ENCODE results near the gene PRKAG3.

The PRKAG3 gene

DNA sequence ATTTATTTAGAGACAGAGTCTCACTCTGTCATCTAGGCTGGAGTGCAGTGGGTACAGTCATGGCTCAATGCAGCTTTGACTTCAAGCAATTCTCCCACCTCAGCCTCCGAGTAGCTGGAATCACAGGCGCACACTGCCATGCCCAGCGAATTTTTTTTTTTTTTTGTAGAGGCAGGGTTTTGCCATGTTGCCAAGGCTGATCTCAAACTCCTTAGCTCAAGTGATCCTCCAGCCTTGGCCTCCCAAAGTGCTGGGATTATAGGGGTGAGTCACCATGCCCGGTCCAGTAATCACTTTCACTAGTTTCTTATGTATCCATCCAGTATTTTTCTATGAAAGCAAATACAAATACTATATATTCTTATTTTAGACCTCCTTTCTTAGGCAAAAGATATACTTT is 24.0 kb downstream of the PRKAG3 start:
- H3K4me1 ChIP-seq (ENCODE audit: control insufficient read depth in 5 of 5, insufficient read depth in 5 of 5, low read length in 5 of 5), result peaks cover 2 to 14% (median 10%) of the 10 kb centered on the region in 5 donors
- H3K36me3 ChIP-seq (ENCODE audit: control insufficient read depth in 5 of 5, insufficient read depth in 5 of 5, low read length in 5 of 5), result peaks cover 0 to 7% (median 5%) of the 10 kb centered on the region in 5 donors
- H3K27ac ChIP-seq (ENCODE audit: low read depth, low read length), result no peak overlapping the region
- peaks cover 0 to 10% (median 0%) of the 10 kb centered on the region in 5 donors for H3K9me3 ChIP-seq (ENCODE audit: control insufficient read depth in 5 of 5, low read length in 5 of 5)
- no peak overlapping the region for H3K4me3 ChIP-seq (ENCODE audit: low read depth in 1 of 5, low read length in 5 of 5)
- no peaks in the 10 kb centered on the region for H3K27me3 ChIP-seq (ENCODE audit: control insufficient read depth in 5 of 5, insufficient read depth in 4 of 5, low read length in 5 of 5)
- H3K9ac ChIP-seq (ENCODE audit: low read length in 5 of 5), result no peak overlapping the region

DNA sequence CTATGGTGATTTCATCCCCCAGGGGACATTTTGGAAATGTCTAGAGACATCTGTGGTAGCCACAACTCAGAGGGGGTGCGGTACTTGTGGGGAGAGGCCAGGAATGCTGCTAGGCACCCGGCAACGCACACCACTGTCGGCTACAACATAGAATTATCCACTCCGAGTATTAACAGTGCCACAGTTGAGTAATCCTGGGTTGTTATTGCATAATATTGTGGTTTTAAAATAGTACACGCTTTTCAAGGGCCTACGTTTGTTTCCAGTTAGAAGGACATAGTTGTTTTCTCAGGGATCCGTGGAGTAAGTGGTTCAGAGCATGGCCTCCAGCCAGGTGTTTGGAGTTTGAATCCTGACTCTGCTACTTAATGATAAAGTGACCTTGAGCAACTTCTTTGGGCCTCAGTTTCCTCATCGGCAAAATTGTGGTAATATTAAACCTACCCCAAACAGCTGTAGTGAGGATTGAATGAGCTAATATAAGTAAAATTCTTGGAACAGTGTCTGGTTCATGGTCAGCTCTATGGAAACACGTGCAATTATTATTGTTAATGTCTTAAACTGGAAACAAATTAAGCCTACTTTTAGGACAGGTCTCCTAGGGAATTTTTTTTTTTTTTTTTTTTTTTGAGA is 25.1 kb downstream of the PRKAG3 start:
- Histone ChIP-seq H3K27ac (ENCODE audit: low read depth, low read length) (peak overlapping the region; percentile 38), H3K27me3 (ENCODE audit: control insufficient read depth in 5 of 5, insufficient read depth in 4 of 5, low read length in 5 of 5) (no peaks in the 10 kb centered on the region), H3K9me3 (ENCODE audit: control insufficient read depth in 5 of 5, low read length in 5 of 5) (peaks cover 0 to 10% (median 0%) of the 10 kb centered on the region in 5 donors), H3K36me3 (ENCODE audit: control insufficient read depth in 5 of 5, insufficient read depth in 5 of 5, low read length in 5 of 5) (no peaks in the 10 kb centered on the region), H3K4me3 (ENCODE audit: low read depth in 1 of 5, low read length in 5 of 5) (peak overlapping the region in 2 of 5 donors; percentile 16 to 22), H3K9ac (ENCODE audit: low read length in 5 of 5) (no peak overlapping the region), H3K4me1 (ENCODE audit: control insufficient read depth in 5 of 5, insufficient read depth in 5 of 5, low read length in 5 of 5) (peaks cover 2 to 14% (median 10%) of the 10 kb centered on the region in 5 donors)

DNA sequence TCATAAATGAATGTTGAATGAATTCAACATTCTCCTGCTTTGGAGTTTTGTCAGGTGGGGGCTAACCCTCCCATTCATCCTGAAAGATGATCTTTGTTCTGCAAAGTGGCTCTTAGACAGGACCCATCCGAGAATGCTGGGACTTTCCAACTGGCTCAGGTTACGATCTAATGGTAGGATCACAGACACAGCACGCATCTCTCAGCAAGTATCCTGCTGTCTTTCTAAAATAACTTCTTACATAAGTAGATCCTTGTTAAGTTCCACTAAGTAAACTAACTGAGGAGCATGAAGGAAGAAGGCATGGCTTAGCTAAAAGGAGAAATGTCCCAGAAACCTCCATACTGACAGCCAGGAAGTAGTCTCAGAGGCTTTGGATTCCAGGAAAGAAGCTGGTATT is 26.0 kb downstream of the PRKAG3 start:
- peak overlapping the region; percentile 38 for H3K27ac ChIP-seq (ENCODE audit: low read depth, low read length)
- peak overlapping the region in 1 of 5 donors; percentile 16 for H3K4me3 ChIP-seq (ENCODE audit: low read depth in 1 of 5, low read length in 5 of 5)
- H3K27me3 ChIP-seq (ENCODE audit: control insufficient read depth in 5 of 5, insufficient read depth in 4 of 5, low read length in 5 of 5), result no peaks in the 10 kb centered on the region
- H3K9me3 ChIP-seq (ENCODE audit: control insufficient read depth in 5 of 5, low read length in 5 of 5), result peaks cover 0 to 10% (median 0%) of the 10 kb centered on the region in 5 donors
- no peaks in the 10 kb centered on the region for H3K36me3 ChIP-seq (ENCODE audit: control insufficient read depth in 5 of 5, insufficient read depth in 5 of 5, low read length in 5 of 5)
- no peak overlapping the region for H3K9ac ChIP-seq (ENCODE audit: low read length in 5 of 5)
- peaks cover 2 to 14% (median 10%) of the 10 kb centered on the region in 5 donors for H3K4me1 ChIP-seq (ENCODE audit: control insufficient read depth in 5 of 5, insufficient read depth in 5 of 5, low read length in 5 of 5)

DNA sequence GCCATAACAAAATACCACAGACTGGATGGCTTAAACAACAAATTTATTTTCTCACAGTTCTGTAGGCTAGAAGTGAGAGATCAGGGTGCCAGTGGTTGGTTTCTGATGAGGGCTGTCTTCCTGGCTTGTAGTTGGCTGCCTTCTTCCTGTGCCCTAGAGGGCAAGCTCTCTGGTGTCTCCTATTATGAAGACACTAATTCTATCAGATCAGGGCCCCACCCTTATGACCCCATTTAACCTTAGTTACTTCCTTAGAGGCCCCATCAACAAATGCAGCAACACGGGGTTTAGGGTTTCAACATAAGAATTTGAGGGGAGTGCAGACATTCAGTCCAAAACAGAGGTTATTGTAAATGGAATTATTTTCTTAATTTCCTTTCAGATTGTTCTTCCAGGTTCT is 26.8 kb downstream of the PRKAG3 start:
- no peak overlapping the region for H3K27ac ChIP-seq (ENCODE audit: low read depth, low read length)
- H3K9ac ChIP-seq (ENCODE audit: low read length in 5 of 5), result no peak overlapping the region
- no peaks in the 10 kb centered on the region for H3K36me3 ChIP-seq (ENCODE audit: control insufficient read depth in 5 of 5, insufficient read depth in 5 of 5, low read length in 5 of 5)

DNA sequence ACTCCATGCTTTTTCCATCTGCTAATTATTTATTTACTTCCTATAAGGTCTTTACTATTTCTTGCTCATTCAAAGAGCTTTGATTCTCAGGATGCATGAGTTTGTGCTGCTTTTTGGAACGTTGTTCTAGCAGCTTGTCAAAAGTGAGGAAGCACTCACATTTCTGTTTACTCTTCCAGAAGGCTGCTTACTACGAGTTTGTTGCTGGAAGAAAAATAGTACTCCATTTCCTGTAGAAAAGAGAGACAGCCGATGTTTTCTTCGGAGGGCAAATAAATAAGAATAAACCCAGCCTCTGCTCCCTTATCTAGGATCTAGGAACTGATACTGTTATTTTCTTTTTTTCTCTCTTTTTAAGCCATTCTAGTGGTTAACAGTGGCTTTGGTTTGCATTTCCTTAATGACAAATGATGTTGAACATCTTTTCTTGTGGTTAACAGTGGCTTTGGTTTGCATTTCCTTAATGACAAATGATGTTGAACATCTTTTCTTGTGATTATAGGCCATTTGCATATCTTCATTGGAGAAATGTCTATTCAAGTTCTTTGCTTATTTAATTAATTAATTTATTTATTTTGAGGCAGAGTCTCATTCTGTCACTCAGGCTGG is 29.1 kb downstream of the PRKAG3 start:
- Histone ChIP-seq H3K4me3 (ENCODE audit: low read depth in 1 of 5, low read length in 5 of 5) (no peak overlapping the region), H3K9me3 (ENCODE audit: control insufficient read depth in 5 of 5, low read length in 5 of 5) (peaks cover 0 to 10% (median 0%) of the 10 kb centered on the region in 5 donors), H3K27me3 (ENCODE audit: control insufficient read depth in 5 of 5, insufficient read depth in 4 of 5, low read length in 5 of 5) (no peaks in the 10 kb centered on the region), H3K36me3 (ENCODE audit: control insufficient read depth in 5 of 5, insufficient read depth in 5 of 5, low read length in 5 of 5) (no peaks in the 10 kb centered on the region), H3K4me1 (ENCODE audit: control insufficient read depth in 5 of 5, insufficient read depth in 5 of 5, low read length in 5 of 5) (peaks cover 2 to 14% (median 10%) of the 10 kb centered on the region in 5 donors), H3K9ac (ENCODE audit: low read length in 5 of 5) (no peak overlapping the region), H3K27ac (ENCODE audit: low read depth, low read length) (no peak overlapping the region)

More for the DNA sequence above, 26.8 kb downstream of the PRKAG3 start:
- Histone ChIP-seq H3K9me3 (ENCODE audit: control insufficient read depth in 5 of 5, low read length in 5 of 5) (peaks cover 0 to 10% (median 0%) of the 10 kb centered on the region in 5 donors), H3K4me3 (ENCODE audit: low read depth in 1 of 5, low read length in 5 of 5) (no peak overlapping the region), H3K27me3 (ENCODE audit: control insufficient read depth in 5 of 5, insufficient read depth in 4 of 5, low read length in 5 of 5) (no peaks in the 10 kb centered on the region), H3K4me1 (ENCODE audit: control insufficient read depth in 5 of 5, insufficient read depth in 5 of 5, low read length in 5 of 5) (peaks cover 2 to 14% (median 10%) of the 10 kb centered on the region in 5 donors)

DNA sequence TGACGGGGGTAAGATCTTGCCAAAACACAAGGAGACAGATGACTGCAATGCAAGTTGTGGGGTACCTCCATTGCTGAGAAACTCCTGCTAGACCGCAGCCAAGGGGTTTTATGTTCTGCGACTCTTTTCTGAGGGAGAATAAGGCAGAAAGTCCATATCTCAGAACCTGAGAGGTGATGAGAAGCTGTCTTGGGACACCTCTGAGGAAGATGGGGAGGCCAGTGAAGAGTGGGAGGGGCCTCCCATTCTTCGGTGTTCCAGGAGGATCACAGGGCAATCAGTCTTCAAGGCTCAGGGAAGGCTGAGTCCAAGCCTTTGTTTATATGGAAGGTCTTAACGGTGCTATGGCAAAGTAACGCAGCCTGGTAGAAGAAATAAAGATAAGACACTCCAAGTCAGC is 31.6 kb downstream of the PRKAG3 start:
- H3K36me3 ChIP-seq (ENCODE audit: control insufficient read depth in 5 of 5, insufficient read depth in 5 of 5, low read length in 5 of 5), result no peaks in the 10 kb centered on the region
- no peak overlapping the region for H3K9ac ChIP-seq (ENCODE audit: low read length in 5 of 5)
- H3K4me3 ChIP-seq (ENCODE audit: low read depth in 1 of 5, low read length in 5 of 5), result no peak overlapping the region
- H3K4me1 ChIP-seq (ENCODE audit: control insufficient read depth in 5 of 5, insufficient read depth in 5 of 5, low read length in 5 of 5), result no peaks in the 10 kb centered on the region
- peaks cover 0 to 10% (median 0%) of the 10 kb centered on the region in 5 donors for H3K9me3 ChIP-seq (ENCODE audit: control insufficient read depth in 5 of 5, low read length in 5 of 5)
- no peak overlapping the region for H3K27ac ChIP-seq (ENCODE audit: low read depth, low read length)
- no peaks in the 10 kb centered on the region for H3K27me3 ChIP-seq (ENCODE audit: control insufficient read depth in 5 of 5, insufficient read depth in 4 of 5, low read length in 5 of 5)

DNA sequence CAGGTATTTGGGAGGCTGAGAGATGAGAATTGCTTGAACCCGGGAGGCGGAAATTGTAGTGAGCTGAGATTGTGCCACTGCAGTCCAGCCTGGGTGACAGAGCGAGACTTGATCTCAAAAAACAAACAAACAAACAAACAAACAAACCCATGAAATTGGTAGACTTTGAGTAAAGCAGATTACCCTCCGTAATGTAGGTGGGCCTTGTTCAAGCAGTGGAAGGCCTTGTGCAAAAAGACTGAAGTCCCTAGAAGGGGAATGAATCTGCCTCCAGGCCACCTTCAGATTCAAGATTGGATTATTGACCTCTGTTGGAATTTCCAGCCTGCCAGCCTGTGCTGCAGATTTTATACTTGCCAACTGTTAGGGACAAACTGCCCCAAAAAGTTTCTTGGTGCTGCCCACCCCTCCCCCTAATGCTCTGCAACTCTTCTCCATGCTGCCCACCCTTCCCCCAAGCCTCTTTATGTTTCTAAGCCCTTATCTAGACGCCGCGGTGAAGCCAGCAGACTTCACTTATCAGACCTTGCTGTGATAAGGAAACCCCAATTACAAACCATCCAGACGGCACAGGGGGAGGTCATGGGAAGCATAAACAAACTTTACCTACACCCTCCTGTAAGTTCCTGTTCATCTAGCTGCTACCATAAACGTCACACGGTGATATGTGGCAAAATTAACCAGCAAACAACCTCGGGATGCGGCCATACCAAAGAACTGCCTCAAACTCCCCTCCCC is 32.7 kb downstream of the PRKAG3 start:
- no peak overlapping the region for H3K4me3 ChIP-seq (ENCODE audit: low read depth in 1 of 5, low read length in 5 of 5)
- H3K27me3 ChIP-seq (ENCODE audit: control insufficient read depth in 5 of 5, insufficient read depth in 4 of 5, low read length in 5 of 5), result no peaks in the 10 kb centered on the region
- H3K9ac ChIP-seq (ENCODE audit: low read length in 5 of 5), result no peak overlapping the region
- H3K4me1 ChIP-seq (ENCODE audit: control insufficient read depth in 5 of 5, insufficient read depth in 5 of 5, low read length in 5 of 5), result no peaks in the 10 kb centered on the region
- no peaks in the 10 kb centered on the region for H3K9me3 ChIP-seq (ENCODE audit: control insufficient read depth in 5 of 5, low read length in 5 of 5)
- H3K27ac ChIP-seq (ENCODE audit: low read depth, low read length), result no peak overlapping the region
- H3K36me3 ChIP-seq (ENCODE audit: control insufficient read depth in 5 of 5, insufficient read depth in 5 of 5, low read length in 5 of 5), result no peaks in the 10 kb centered on the region

DNA sequence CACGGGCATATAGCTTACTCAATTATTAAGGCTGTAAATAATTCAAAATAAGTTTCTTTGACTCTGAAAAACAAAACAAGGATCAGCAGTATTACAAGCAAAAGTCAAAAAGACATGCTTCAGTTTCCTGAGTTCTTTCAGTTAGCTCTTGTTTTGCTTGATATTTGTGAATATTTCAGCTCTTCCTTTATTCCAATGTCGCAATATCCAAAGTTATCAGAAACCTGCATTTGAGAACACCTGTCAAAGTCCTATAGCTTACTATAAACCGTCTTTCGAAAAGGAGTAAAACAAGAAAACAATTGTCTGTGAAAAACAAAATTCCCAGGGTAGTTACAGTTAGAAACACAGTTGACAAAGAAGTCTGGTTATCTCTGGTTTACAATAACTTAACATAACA is 34.9 kb downstream of the PRKAG3 start:
- Histone ChIP-seq H3K36me3 (ENCODE audit: control insufficient read depth in 5 of 5, insufficient read depth in 5 of 5, low read length in 5 of 5) (no peaks in the 10 kb centered on the region), H3K27me3 (ENCODE audit: control insufficient read depth in 5 of 5, insufficient read depth in 4 of 5, low read length in 5 of 5) (no peaks in the 10 kb centered on the region), H3K9me3 (ENCODE audit: control insufficient read depth in 5 of 5, low read length in 5 of 5) (no peaks in the 10 kb centered on the region), H3K4me3 (ENCODE audit: low read depth in 1 of 5, low read length in 5 of 5) (no peak overlapping the region), H3K9ac (ENCODE audit: low read length in 5 of 5) (no peak overlapping the region), H3K27ac (ENCODE audit: low read depth, low read length) (no peak overlapping the region), H3K4me1 (ENCODE audit: control insufficient read depth in 5 of 5, insufficient read depth in 5 of 5, low read length in 5 of 5) (no peaks in the 10 kb centered on the region)

DNA sequence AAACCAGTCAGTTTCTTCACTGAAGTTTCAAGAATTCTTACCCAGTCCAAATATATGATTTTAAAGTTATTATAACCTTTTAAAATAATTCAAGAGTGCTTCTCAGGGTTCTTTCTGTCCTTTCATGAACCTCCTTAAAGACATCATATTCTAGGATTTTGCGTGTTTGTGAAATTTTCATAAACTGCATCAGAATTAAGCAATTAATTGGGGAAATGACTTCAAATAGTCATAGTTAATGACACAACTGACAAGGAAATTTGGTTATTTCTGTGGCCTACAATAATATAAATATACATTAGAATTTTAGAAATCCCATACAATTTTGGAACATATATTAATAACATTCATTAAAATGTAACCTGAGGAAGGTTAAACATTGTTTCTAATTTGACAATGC is 39.2 kb downstream of the PRKAG3 start:
- no peak overlapping the region for H3K9ac ChIP-seq (ENCODE audit: low read length in 5 of 5)
- no peaks in the 10 kb centered on the region for H3K4me1 ChIP-seq (ENCODE audit: control insufficient read depth in 5 of 5, insufficient read depth in 5 of 5, low read length in 5 of 5)
- no peaks in the 10 kb centered on the region for H3K27me3 ChIP-seq (ENCODE audit: control insufficient read depth in 5 of 5, insufficient read depth in 4 of 5, low read length in 5 of 5)
- H3K9me3 ChIP-seq (ENCODE audit: control insufficient read depth in 5 of 5, low read length in 5 of 5), result no peaks in the 10 kb centered on the region
- no peak overlapping the region for H3K4me3 ChIP-seq (ENCODE audit: low read depth in 1 of 5, low read length in 5 of 5)
- no peak overlapping the region for H3K27ac ChIP-seq (ENCODE audit: low read depth, low read length)
- H3K36me3 ChIP-seq (ENCODE audit: control insufficient read depth in 5 of 5, insufficient read depth in 5 of 5, low read length in 5 of 5), result no peaks in the 10 kb centered on the region
